ENCODE measurements around the gene PATZ1. TPM values are rescaled to one million over a fixed set of nuclear protein-coding genes. Genes with fewer than 3 reads are reported as not detected.
"Not testable (repeated sequence)": the region's sequence is repeated elsewhere in the genome, so short reads cannot be mapped to it uniquely, and the experiment has no call there.

Gene PATZ1, protein sequence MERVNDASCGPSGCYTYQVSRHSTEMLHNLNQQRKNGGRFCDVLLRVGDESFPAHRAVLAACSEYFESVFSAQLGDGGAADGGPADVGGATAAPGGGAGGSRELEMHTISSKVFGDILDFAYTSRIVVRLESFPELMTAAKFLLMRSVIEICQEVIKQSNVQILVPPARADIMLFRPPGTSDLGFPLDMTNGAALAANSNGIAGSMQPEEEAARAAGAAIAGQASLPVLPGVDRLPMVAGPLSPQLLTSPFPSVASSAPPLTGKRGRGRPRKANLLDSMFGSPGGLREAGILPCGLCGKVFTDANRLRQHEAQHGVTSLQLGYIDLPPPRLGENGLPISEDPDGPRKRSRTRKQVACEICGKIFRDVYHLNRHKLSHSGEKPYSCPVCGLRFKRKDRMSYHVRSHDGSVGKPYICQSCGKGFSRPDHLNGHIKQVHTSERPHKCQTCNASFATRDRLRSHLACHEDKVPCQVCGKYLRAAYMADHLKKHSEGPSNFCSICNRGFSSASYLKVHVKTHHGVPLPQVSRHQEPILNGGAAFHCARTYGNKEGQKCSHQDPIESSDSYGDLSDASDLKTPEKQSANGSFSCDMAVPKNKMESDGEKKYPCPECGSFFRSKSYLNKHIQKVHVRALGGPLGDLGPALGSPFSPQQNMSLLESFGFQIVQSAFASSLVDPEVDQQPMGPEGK
- 10 to 100 TPM; 66.9 to 70.6 TPM for total RNA-seq
- polyA plus RNA-seq, result 10 to 100 TPM; 17.8 to 34.2 (median 19.0) TPM
- 65.1 to 102 (median 82.3) reads per million in 6 experiments for total RNA-seq

DNA sequence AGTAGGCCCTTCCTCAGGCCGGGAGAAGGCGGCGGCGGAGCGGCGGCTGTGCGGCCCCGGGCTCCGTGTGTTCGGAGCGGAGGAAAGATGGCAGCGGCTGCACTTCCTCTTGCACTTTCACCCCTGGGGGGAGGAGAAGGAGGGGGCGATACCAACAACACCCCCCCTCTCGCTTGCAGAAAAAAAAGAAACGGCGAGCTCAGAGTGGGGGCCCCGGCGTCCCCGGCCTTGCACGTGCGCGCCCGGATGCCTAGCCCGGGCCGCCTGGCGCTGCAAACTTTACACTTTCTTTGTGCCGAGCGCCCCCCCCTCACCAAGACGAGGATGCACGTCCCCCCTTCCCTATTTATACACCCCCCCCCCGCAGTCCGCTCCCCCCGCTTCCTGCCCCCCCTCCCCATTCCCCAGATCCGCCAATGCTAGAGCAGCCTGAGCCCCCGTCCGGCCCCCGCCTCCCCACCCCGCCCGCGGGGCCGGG is at the start of gene PATZ1:
Gene PATZ1, minus strand, starts transcription at position 92 of the 478 bp plus-strand sequence. CDS start 744 bp downstream, outside the sequence.
- H3K4me3 Mint-ChIP-seq, result peak within 1 kb of the TSS; percentile 88 to 96 (median 91)
- peaks cover 0 to 24% (median 5%) of the 10 kb centered on the region in 3 donors for H3K36me3 Mint-ChIP-seq
- peak within 1 kb of the TSS; percentile 82 to 97 (median 92) for H3K27ac Mint-ChIP-seq
- H3K4me1 Mint-ChIP-seq, result peaks cover 22 to 49% (median 45%) of the 10 kb centered on the region in 4 donors
- H3K27me3 Mint-ChIP-seq, result no peaks in the 10 kb centered on the region
- no peaks in the 10 kb centered on the region for H3K9me3 Mint-ChIP-seq
- ATAC-seq (peak; percentile 60 to 66), DNase-seq (peak; percentile 70 to 95 (median 86))
- POLR2A ChIA-PET, result interaction anchor here (0.6 to 14.2 kb wide), 29 partner anchors 9 to 1792 kb away, joined by 3 to 352 read pairs (median 4); partner anchors contain the start of genes DEPDC5, DRG1, EIF4ENIF1 and LIMK2

DNA sequence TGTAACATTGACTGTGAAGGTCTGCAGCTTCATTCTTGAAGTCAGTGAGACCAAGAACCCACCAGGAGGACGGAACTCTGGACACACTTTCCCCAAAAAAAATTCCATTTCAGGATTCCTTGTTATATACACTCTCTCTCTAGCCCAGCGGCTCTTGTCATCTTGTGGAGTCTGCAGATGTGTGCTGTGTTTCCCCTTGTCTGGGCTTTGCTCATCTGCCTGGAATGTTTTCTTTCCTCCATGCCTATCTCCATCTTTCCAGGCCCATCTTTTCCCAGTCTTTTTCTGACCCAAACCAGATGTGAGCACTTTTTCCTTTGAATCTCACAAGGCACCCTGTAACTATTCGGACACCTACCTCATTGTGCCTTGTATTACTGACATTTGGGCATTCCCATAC is 48.2 kb upstream of the PATZ1 start:
- POLR2A ChIA-PET, result interaction anchor here (0.6 kb wide), 1 partner anchor 266 kb away, joined by 3 read pairs; no protein-coding TSS in a partner anchor
- Mint-ChIP-seq H3K27ac (no peak overlapping the region), H3K9me3 (peaks cover 0 to 2% (median 0%) of the 10 kb centered on the region in 9 donors), H3K27me3 (peaks cover 0 to 5% (median 0%) of the 10 kb centered on the region in 5 donors), H3K4me3 (no peak overlapping the region), H3K4me1 (peaks cover 0 to 5% (median 2%) of the 10 kb centered on the region in 4 donors), H3K36me3 (peaks cover 0 to 4% (median 0%) of the 10 kb centered on the region in 3 donors)
- no peak for DNase-seq
- no peak for ATAC-seq

GRCh38 chr22:31393893-31394292 is 47.7 kb upstream of the PATZ1 start:
- H3K9me3 Mint-ChIP-seq, result peaks cover 0 to 2% (median 0%) of the 10 kb centered on the region in 9 donors
- no peak for ATAC-seq
- peaks cover 0 to 4% (median 0%) of the 10 kb centered on the region in 3 donors for H3K36me3 Mint-ChIP-seq
- peaks cover 0 to 2% (median under 1%) of the 10 kb centered on the region in 4 donors for H3K4me1 Mint-ChIP-seq
- no peak overlapping the region for H3K27ac Mint-ChIP-seq
- H3K27me3 Mint-ChIP-seq, result peaks cover 0 to 5% (median 0%) of the 10 kb centered on the region in 5 donors
- DNase-seq, result no peak
- no peak overlapping the region for H3K4me3 Mint-ChIP-seq
- POLR2A ChIA-PET, result interaction anchor here (0.6 to 0.7 kb wide), 2 partner anchors 267 to 355 kb away, joined by 3 read pairs; no protein-coding TSS in a partner anchor

- H3K27me3 Mint-ChIP-seq, POLR2A ChIA-PET, H3K4me3 Mint-ChIP-seq, ATAC-seq, H3K27ac Mint-ChIP-seq, H3K4me1 Mint-ChIP-seq, H3K9me3 Mint-ChIP-seq, DNase-seq, H3K36me3 Mint-ChIP-seq: not testable (repeated sequence)
Measured at GRCh38 chr22:31378651-31379050, 32.5 kb upstream of the PATZ1 start.

DNA sequence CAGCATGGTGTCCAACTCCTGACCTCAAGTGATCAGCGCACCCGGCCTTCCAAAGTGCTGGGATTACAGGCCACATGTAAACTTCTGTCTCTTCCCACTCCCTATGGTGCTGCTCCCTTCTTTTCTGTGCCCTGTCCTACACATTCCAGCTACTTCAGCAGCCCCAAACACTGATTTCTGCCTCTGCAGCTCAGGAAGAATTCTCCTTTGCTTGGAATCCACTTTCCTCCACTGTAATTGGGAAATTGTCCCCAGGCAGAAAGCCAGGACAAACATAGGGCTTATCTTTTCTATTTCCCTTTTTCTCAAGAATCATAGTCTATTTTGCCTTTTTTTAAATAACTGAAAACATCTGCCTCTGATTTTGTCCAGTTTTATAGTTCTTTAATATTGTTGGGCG is 32.0 kb upstream of the PATZ1 start:
- Mint-ChIP-seq H3K4me3 (no peak overlapping the region), H3K27me3 (no peaks in the 10 kb centered on the region), H3K36me3 (no peaks in the 10 kb centered on the region), H3K9me3 (no peaks in the 10 kb centered on the region), H3K4me1 (no peaks in the 10 kb centered on the region), H3K27ac (no peak overlapping the region)
- ATAC-seq (no peak), DNase-seq (no peak)
- POLR2A ChIA-PET, result no interaction called here

DNA sequence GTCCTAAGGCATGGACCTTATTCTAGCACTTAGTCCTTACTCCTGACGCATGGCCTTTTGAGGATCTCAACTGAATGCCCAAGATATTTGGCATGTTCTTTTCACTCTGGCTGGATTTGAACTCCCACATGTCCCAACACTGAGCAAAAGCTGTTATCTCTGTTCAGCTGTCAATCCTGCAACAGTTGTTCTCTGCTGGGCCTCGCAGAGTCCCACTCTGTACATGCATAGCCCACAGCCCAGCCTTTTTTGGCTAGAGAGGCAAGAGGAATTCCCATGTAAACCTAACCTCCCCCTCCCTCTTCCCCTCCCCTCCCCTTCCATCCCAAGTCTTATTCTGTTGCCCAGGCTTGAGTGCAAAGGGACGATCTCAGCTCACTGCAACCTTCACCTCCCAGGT is 31.5 kb upstream of the PATZ1 start:
- Mint-ChIP-seq H3K4me3 (no peak overlapping the region), H3K27ac (no peak overlapping the region), H3K36me3 (no peaks in the 10 kb centered on the region), H3K27me3 (no peaks in the 10 kb centered on the region), H3K4me1 (no peaks in the 10 kb centered on the region), H3K9me3 (no peaks in the 10 kb centered on the region)
- POLR2A ChIA-PET, result no interaction called here
- ATAC-seq (no peak), DNase-seq (no peak)

- Mint-ChIP-seq H3K4me1 (no peaks in the 10 kb centered on the region), H3K9me3 (no peaks in the 10 kb centered on the region), H3K36me3 (no peaks in the 10 kb centered on the region), H3K4me3 (no peak overlapping the region), H3K27ac (no peak overlapping the region), H3K27me3 (no peaks in the 10 kb centered on the region)
- POLR2A ChIA-PET, result interaction anchor here (1.5 kb wide), 1 partner anchor 21 kb away, joined by 4 read pairs; the partner anchor contains the start of gene PATZ1
- DNase-seq (no peak), ATAC-seq (no peak)
Measured at GRCh38 chr22:31367426-31367825, 21.3 kb upstream of the PATZ1 start.

GRCh38 chr22:31363885-31364465 is 17.8 kb upstream of the PATZ1 start:
- H3K27me3 Mint-ChIP-seq, result no peaks in the 10 kb centered on the region
- POLR2A ChIA-PET, result no interaction called here
- peaks cover 0 to 2% (median 0%) of the 10 kb centered on the region in 4 donors for H3K4me1 Mint-ChIP-seq
- DNase-seq (no peak), ATAC-seq (no peak)
- no peaks in the 10 kb centered on the region for H3K9me3 Mint-ChIP-seq
- H3K27ac Mint-ChIP-seq, result no peak overlapping the region
- no peak overlapping the region for H3K4me3 Mint-ChIP-seq
- H3K36me3 Mint-ChIP-seq, result no peaks in the 10 kb centered on the region

DNA sequence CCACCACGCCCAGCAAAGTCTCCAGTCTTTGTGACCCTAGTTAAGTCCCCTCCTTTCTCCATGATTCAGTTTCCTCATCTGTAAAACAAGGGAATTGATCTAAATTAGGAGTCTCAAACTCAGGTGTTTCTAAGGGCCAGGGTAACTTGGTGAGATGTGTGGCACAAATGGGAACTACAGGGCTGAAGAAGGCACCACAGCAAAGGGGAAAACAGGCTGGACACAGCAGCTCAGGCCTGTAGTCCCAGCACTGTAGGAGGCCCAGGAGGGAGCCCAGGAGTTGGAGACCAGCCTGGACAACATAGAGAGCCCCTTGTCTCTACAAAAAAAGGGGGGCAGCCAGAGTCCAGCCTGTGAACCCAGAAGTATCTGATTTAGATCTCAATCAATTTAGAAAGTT is 15.6 kb upstream of the PATZ1 start:
- Mint-ChIP-seq H3K4me3 (no peak overlapping the region), H3K9me3 (no peaks in the 10 kb centered on the region), H3K27ac (peak overlapping the region in 1 of 10 donors; percentile 47), H3K4me1 (peaks cover 0 to 2% (median 0%) of the 10 kb centered on the region in 4 donors), H3K36me3 (no peaks in the 10 kb centered on the region), H3K27me3 (peaks cover 0 to 2% (median 0%) of the 10 kb centered on the region in 5 donors)
- POLR2A ChIA-PET, result no interaction called here
- DNase-seq, result no peak
- no peak for ATAC-seq

GRCh38 chr22:31360029-31360428 is 13.9 kb upstream of the PATZ1 start:
- H3K9me3 Mint-ChIP-seq, result no peaks in the 10 kb centered on the region

GRCh38 chr22:31354515-31354914 is 8.4 kb upstream of the PATZ1 start:
- peaks cover 0 to 2% (median 0%) of the 10 kb centered on the region in 5 donors for H3K27me3 Mint-ChIP-seq
- H3K36me3 Mint-ChIP-seq, result no peaks in the 10 kb centered on the region
- H3K4me1 Mint-ChIP-seq, result no peaks in the 10 kb centered on the region
- DNase-seq (no peak), ATAC-seq (no peak)
- no peak overlapping the region for H3K4me3 Mint-ChIP-seq
- POLR2A ChIA-PET, result interaction anchor here (1.0 kb wide), 1 partner anchor 8 kb away, joined by 3 read pairs; the partner anchor contains the start of gene PATZ1
- H3K9me3 Mint-ChIP-seq, result no peaks in the 10 kb centered on the region
- H3K27ac Mint-ChIP-seq, result no peak overlapping the region

More at GRCh38 chr22:31360029-31360428, 13.9 kb upstream of the PATZ1 start:
- ATAC-seq (no peak), DNase-seq (no peak)
- Mint-ChIP-seq H3K4me1 (peaks cover 0 to 2% (median 0%) of the 10 kb centered on the region in 4 donors), H3K36me3 (no peaks in the 10 kb centered on the region), H3K4me3 (no peak overlapping the region), H3K27ac (peak overlapping the region in 1 of 10 donors; percentile 66), H3K27me3 (peaks cover 0 to 2% (median 0%) of the 10 kb centered on the region in 5 donors)
- POLR2A ChIA-PET, result interaction anchor here (0.7 to 1.0 kb wide), 2 partner anchors 39 to 1244 kb away, joined by 3 read pairs; partner anchors contain the start of gene DRG1

DNA sequence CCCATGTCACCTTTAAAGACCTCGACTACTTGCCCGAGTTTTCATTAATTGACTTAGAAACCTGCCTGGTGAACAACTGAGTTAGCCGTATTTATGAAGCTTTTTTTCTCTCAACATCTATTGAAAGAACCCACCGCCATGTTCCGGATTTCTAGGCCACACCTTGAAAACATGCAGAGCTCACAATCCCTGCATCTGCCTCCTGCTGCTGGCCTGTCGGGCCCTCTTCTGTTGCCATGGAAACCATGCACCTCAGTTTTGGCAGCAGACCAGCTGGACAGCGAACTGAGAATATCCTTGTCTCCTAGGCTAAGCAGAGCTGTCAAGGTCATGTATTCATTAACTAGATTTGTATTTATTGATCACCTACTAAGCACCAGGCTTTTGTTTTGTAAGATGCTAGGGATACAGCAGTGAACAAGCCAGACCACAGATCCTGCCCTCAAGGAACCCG is 4.3 kb upstream of the PATZ1 start:
- no peaks in the 10 kb centered on the region for H3K27me3 Mint-ChIP-seq
- H3K36me3 Mint-ChIP-seq, result no peaks in the 10 kb centered on the region
- no peak for DNase-seq

More for the DNA sequence above, 4.3 kb upstream of the PATZ1 start:
- POLR2A ChIA-PET, result no interaction called here
- H3K4me1 Mint-ChIP-seq, result peaks cover 3 to 10% (median 4%) of the 10 kb centered on the region in 4 donors
- no peaks in the 10 kb centered on the region for H3K9me3 Mint-ChIP-seq
- no peak overlapping the region for H3K4me3 Mint-ChIP-seq
- ATAC-seq, result no peak
- H3K27ac Mint-ChIP-seq, result peak overlapping the region in 1 of 10 donors; percentile 17
